Parathyroid adenoma (tissue), 2 donors: ENCODE data around the gene NOXA1.

Experiments used
- H2AFZ ChIP-seq: fragments of 300-600 bp; sonication (generic); one replicate; pipeline ENCODE4 v1.7.0; 2017; ENCODE audit warnings: antibody characterized with exemption, mild to moderate bottlenecking
- H3K27ac ChIP-seq: fragments of 300-600 bp; sonication (generic); one replicate; pipeline ENCODE4 v1.7.0; 2017
- H3K27me3 ChIP-seq: fragments of 300-600 bp; sonication (generic); one replicate; pipeline ENCODE4 v1.7.0; 2017; ENCODE audit warnings: low read length; ENCODE audit not compliant: control insufficient read depth, insufficient read depth
- H3K36me3 ChIP-seq: fragments of 300-600 bp; sonication (generic); one replicate; pipeline ENCODE4 v1.7.0; 2017; ENCODE audit warnings: low read length; ENCODE audit not compliant: control insufficient read depth, insufficient read depth
- H3K4me1 ChIP-seq: fragments of 300-600 bp; sonication (generic); one replicate; pipeline ENCODE4 v1.7.0; 2017; ENCODE audit warnings: control low read depth
- H3K4me2 ChIP-seq: fragments of 300-600 bp; sonication (generic); one replicate; pipeline ENCODE4 v1.7.0; 2017; ENCODE audit warnings: low read length
- H3K4me3 ChIP-seq: fragments of 300-600 bp; sonication (generic); one replicate; pipeline ENCODE4 v1.7.0; 2017; ENCODE audit warnings: low read depth, low read length
- H3K79me2 ChIP-seq: fragments of 300-600 bp; sonication (generic); one replicate; pipeline ENCODE4 v1.7.0; 2017; ENCODE audit warnings: control low read depth
- H3K9ac ChIP-seq: fragments of 300-600 bp; sonication (generic); one replicate; pipeline ENCODE4 v1.7.0; 2017; ENCODE audit warnings: mild to moderate bottlenecking
- H3K9me3 ChIP-seq: fragments of 300-600 bp; sonication (generic); one replicate; pipeline ENCODE4 v1.7.0; 2017; ENCODE audit warnings: low read length; ENCODE audit not compliant: control insufficient read depth
- TF ChIP-seq, protein P1 (sequence below): fragments of 300-600 bp; sonication (generic); IDR thresholded peaks from one replicate; pipeline ENCODE4 v1.7.0; 2017; ENCODE audit warnings: antibody characterized with exemption, mild to moderate bottlenecking
- donor health status: primary hyperparathyroidism.

NOXA1 gene

DNA sequence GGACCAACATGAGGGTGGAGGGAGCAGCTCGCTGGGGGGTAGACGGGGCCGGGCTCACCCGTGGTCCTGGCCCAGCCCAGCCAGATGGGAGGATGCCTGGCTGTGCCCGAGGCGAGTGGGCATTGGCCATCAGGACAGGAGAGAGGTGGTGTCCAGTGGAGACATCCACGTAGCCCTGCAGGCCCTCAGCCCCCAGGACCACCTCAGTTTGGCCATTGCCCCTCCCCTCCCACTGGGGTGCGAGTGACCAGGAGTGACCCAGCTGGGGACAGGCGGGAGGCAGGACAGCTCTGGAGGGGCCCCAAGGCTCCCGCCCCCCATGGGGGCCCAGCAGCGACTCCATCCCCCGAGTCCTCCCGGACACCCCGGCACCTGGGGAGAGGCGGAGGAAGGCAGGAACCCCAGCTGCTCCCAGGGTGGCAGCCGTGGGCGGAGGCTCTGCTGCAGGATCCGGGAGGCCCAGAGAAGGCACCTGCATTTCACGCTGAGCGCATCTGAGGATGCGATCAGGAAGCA is 8.3 kb downstream of the NOXA1 start:
- no peak overlapping the region for H3K9ac ChIP-seq
- H3K4me1 ChIP-seq = no peaks in the 10 kb centered on the region
- H3K79me2 ChIP-seq = no peaks in the 10 kb centered on the region
- no peak overlapping the region for H3K4me2 ChIP-seq
- TF ChIP-seq, protein P1, sequence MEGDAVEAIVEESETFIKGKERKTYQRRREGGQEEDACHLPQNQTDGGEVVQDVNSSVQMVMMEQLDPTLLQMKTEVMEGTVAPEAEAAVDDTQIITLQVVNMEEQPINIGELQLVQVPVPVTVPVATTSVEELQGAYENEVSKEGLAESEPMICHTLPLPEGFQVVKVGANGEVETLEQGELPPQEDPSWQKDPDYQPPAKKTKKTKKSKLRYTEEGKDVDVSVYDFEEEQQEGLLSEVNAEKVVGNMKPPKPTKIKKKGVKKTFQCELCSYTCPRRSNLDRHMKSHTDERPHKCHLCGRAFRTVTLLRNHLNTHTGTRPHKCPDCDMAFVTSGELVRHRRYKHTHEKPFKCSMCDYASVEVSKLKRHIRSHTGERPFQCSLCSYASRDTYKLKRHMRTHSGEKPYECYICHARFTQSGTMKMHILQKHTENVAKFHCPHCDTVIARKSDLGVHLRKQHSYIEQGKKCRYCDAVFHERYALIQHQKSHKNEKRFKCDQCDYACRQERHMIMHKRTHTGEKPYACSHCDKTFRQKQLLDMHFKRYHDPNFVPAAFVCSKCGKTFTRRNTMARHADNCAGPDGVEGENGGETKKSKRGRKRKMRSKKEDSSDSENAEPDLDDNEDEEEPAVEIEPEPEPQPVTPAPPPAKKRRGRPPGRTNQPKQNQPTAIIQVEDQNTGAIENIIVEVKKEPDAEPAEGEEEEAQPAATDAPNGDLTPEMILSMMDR = no peak
- no peak overlapping the region for H3K27ac ChIP-seq
- H3K36me3 ChIP-seq = no peaks in the 10 kb centered on the region
- no peak overlapping the region for H3K4me3 ChIP-seq
- H3K9me3 ChIP-seq = no peaks in the 10 kb centered on the region
- no peaks in the 10 kb centered on the region for H3K27me3 ChIP-seq
- H2AFZ ChIP-seq = no peak overlapping the region

DNA sequence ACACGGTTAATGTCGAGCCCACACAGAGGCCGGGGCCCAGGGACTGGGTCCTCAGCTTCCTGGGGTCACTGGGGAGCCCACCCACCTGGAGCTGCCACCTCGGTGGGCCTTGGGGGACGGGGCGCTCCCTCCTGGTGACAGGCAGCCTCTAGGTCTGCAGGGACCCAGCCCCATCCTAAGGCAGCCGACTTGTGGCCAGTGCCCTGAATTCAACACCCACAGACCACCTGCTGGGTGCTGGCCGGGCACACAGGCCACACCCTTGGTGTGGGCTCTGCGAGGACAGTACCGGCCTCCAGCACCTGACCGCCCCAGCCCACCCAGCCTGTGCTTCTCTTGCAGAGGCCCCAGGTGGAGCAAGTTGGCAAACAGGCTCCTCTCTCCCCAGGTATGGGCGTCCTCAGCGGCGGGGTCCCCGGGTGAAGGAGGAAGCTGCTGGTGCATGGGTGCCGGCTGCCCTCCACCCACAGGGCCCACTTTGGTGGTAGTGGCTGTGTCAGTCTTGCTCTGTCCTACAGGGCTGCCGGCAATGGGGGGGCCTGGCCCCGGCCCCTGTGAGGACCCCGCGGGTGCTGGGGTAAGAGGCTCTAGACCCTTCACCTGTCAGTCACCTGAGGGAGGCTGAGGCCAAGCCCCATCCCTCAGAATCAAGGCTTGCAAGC is 9.6 kb downstream of the NOXA1 start:
- Histone ChIP-seq H3K79me2 (no peaks in the 10 kb centered on the region), H3K27ac (no peak overlapping the region), H3K4me2 (no peak overlapping the region), H3K27me3 (no peaks in the 10 kb centered on the region), H3K9ac (no peak overlapping the region), H3K4me1 (no peaks in the 10 kb centered on the region), H3K9me3 (no peaks in the 10 kb centered on the region), H3K36me3 (no peaks in the 10 kb centered on the region), H2AFZ (no peak overlapping the region), H3K4me3 (no peak overlapping the region)
- TF ChIP-seq, protein P1 = no peak

DNA sequence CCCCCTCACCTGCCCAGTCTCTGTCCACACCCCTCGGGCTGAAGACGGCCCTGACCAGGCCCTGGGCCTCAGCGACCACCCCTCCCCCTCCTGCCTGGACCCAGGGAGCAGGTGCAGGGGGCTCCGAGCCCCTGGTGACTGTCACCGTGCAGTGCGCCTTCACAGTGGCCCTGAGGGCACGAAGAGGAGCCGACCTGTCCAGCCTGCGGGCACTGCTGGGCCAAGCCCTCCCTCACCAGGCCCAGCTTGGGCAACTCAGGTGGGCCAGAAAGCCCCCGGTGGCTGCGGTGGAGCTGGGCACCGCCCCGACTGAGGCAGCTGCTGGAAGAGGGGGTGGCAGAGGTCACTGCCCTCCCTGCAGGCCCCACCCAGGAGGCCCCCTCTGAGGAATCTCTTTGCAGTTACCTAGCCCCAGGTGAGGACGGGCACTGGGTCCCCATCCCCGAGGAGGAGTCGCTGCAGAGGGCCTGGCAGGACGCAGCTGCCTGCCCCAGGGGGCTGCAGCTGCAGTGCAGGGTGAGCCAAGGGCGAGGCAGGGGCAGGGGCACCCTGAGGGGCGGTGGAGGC is 10.2 kb downstream of the NOXA1 start:
- no peaks in the 10 kb centered on the region for H3K9me3 ChIP-seq
- no peaks in the 10 kb centered on the region for H3K36me3 ChIP-seq
- no peak overlapping the region for H3K27ac ChIP-seq
- H3K4me3 ChIP-seq = no peak overlapping the region
- no peak overlapping the region for H3K9ac ChIP-seq
- H2AFZ ChIP-seq = no peak overlapping the region
- H3K4me1 ChIP-seq = no peaks in the 10 kb centered on the region
- H3K4me2 ChIP-seq = no peak overlapping the region
- H3K27me3 ChIP-seq = no peaks in the 10 kb centered on the region
- TF ChIP-seq, protein P1 = no peak
- no peaks in the 10 kb centered on the region for H3K79me2 ChIP-seq

DNA sequence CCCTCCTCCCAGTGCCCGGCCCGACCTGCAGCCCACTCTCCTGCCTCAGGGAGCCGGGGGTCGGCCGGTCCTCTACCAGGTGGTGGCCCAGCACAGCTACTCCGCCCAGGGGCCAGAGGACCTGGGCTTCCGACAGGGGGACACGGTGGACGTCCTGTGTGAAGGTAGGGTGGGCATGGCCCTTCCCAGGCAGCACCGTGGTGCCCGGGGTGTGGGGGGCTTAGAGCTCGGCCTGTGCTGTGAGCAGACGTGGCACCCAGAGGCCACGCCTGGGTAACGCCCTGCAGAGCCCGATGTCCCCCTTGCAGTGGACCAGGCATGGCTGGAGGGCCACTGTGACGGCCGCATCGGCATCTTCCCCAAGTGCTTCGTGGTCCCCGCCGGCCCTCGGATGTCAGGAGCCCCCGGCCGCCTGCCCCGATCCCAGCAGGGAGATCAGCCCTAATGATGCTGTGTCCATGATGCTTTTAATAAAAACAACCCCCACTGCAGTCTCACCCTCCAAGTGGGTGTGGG is 10.8 kb downstream of the NOXA1 start:
- no peak overlapping the region for H3K9ac ChIP-seq
- H3K36me3 ChIP-seq = no peaks in the 10 kb centered on the region
- H3K4me3 ChIP-seq = no peak overlapping the region
- no peak overlapping the region for H3K27ac ChIP-seq
- no peak overlapping the region for H3K4me2 ChIP-seq
- H2AFZ ChIP-seq = no peak overlapping the region
- TF ChIP-seq, protein P1 = no peak
- H3K4me1 ChIP-seq = no peaks in the 10 kb centered on the region
- no peaks in the 10 kb centered on the region for H3K9me3 ChIP-seq
- no peaks in the 10 kb centered on the region for H3K79me2 ChIP-seq
- no peaks in the 10 kb centered on the region for H3K27me3 ChIP-seq
